H9 (cell line): ENCODE data around the gene TACC2. TPM values are rescaled to one million over a fixed set of nuclear protein-coding genes. Genes with fewer than 3 reads are reported as not detected.

Source experiments
- DNase-seq: peaks from one replicate; pipeline ENCODE4 v3.0.0-alpha.2; 2017
- H2AFZ ChIP-seq: one replicate; pipeline ENCODE4 v1.6.1; 2013; ENCODE audit warnings: mild to moderate bottlenecking, low read length, control low read depth, moderate library complexity
- H2AK5ac ChIP-seq: 2 replicates; pipeline ENCODE4 v1.6.1; 2013; ENCODE audit warnings: low read length, control low read depth, mixed read lengths; ENCODE audit not compliant: insufficient read length
- H2BK120ac ChIP-seq: one replicate; pipeline ENCODE4 v1.6.1; 2013; ENCODE audit warnings: low read depth, mild to moderate bottlenecking, low read length, control low read depth, inconsistent platforms; ENCODE audit not compliant: poor library complexity, severe bottlenecking
- H2BK12ac ChIP-seq: 2 replicates; pipeline ENCODE4 v1.6.1; 2013; ENCODE audit warnings: low read length, control low read depth, mixed read lengths, low read depth; ENCODE audit not compliant: insufficient read length
- H2BK15ac ChIP-seq: 2 replicates; pipeline ENCODE4 v1.6.1; 2013; ENCODE audit warnings: low read depth, low read length, control low read depth
- H2BK20ac ChIP-seq: one replicate; pipeline ENCODE4 v1.6.1; 2013; ENCODE audit warnings: low read depth, mild to moderate bottlenecking, low read length, control low read depth, inconsistent platforms; ENCODE audit not compliant: poor library complexity, severe bottlenecking
- H2BK5ac ChIP-seq: 2 replicates; pipeline ENCODE4 v1.6.1; 2013; ENCODE audit warnings: low read length, control low read depth, mixed read lengths; ENCODE audit not compliant: insufficient read length
- H3K14ac ChIP-seq: 2 replicates; pipeline ENCODE4 v1.6.1; 2013; ENCODE audit warnings: low read length, control low read depth; ENCODE audit not compliant: insufficient read depth
- H3K18ac ChIP-seq: 2 replicates; pipeline ENCODE4 v1.6.1; 2013; ENCODE audit warnings: low read depth, mild to moderate bottlenecking, mixed read lengths, low read length, control low read depth; ENCODE audit not compliant: insufficient read length
- H3K23ac ChIP-seq: 2 replicates; pipeline ENCODE4 v1.6.1; 2013; ENCODE audit warnings: low read length, control low read depth, mixed read lengths, low read depth; ENCODE audit not compliant: insufficient read length
- H3K23me2 ChIP-seq: 2 replicates; pipeline ENCODE4 v1.6.1; 2013; ENCODE audit warnings: low read depth, mild to moderate bottlenecking, mixed read lengths, low read length, control low read depth; ENCODE audit not compliant: insufficient read length, poor library complexity, severe bottlenecking
- H3K27ac ChIP-seq: 2 replicates; pipeline ENCODE4 v1.5.1; 2013; ENCODE audit warnings: low read length, control low read depth, mixed read lengths, low read depth; ENCODE audit not compliant: insufficient read length
- H3K27me3 ChIP-seq: 2 replicates; pipeline ENCODE4 v1.6.1; 2013; ENCODE audit warnings: low read length, control low read depth, inconsistent platforms; ENCODE audit not compliant: insufficient read depth
- H3K4ac ChIP-seq: 2 replicates; pipeline ENCODE4 v1.6.1; 2013; ENCODE audit warnings: low read depth, mild to moderate bottlenecking, control low read depth, inconsistent platforms, low read length, moderate library complexity
- H3K4me1 ChIP-seq: 2 replicates; pipeline ENCODE4 v1.6.1; 2013; ENCODE audit warnings: low read length, control low read depth, inconsistent platforms; ENCODE audit not compliant: insufficient read depth
- H3K4me2 ChIP-seq: 2 replicates; pipeline ENCODE4 v1.6.1; 2013; ENCODE audit warnings: low read length, control low read depth, mixed read lengths; ENCODE audit not compliant: insufficient read length, insufficient read depth
- H3K56ac ChIP-seq: 2 replicates; pipeline ENCODE4 v1.6.1; 2013; ENCODE audit warnings: low read depth, mild to moderate bottlenecking, mixed read lengths, low read length, control low read depth; ENCODE audit not compliant: insufficient read length
- H3K79me1 ChIP-seq: 2 replicates; pipeline ENCODE4 v1.6.1; 2013; ENCODE audit warnings: low read depth, mild to moderate bottlenecking, moderate library complexity, low read length, control low read depth, inconsistent platforms; ENCODE audit not compliant: insufficient read depth, poor library complexity, severe bottlenecking
- H3K79me2 ChIP-seq: 2 replicates; pipeline ENCODE4 v1.6.1; 2013; ENCODE audit warnings: low read length, control low read depth, inconsistent platforms; ENCODE audit not compliant: insufficient read depth
- H3K9ac ChIP-seq: 2 replicates; pipeline ENCODE4 v1.6.1; 2013; ENCODE audit warnings: low read length, control low read depth, mixed read lengths; ENCODE audit not compliant: insufficient read length; ENCODE audit errors: extremely low read depth
- H3K9me3 ChIP-seq: one replicate; pipeline ENCODE4 v1.6.1; 2013; ENCODE audit warnings: low read depth, low read length, inconsistent platforms; ENCODE audit not compliant: control insufficient read depth
- H3T11ph ChIP-seq: one replicate; pipeline ENCODE4 v1.6.1; 2013; ENCODE audit warnings: mild to moderate bottlenecking, low read length, control low read depth, inconsistent platforms
- H4K20me1 ChIP-seq: one replicate; pipeline ENCODE4 v1.6.1; 2013; ENCODE audit not compliant: control insufficient read depth, insufficient read length, insufficient read depth
- H4K5ac ChIP-seq: 2 replicates; pipeline ENCODE4 v1.6.1; 2013; ENCODE audit warnings: low read depth, mild to moderate bottlenecking, mixed read lengths, low read length, control low read depth; ENCODE audit not compliant: insufficient read length
- H4K8ac ChIP-seq: replicated peaks from 2 replicates; pipeline ENCODE4 v1.6.1; 2013; ENCODE audit warnings: low read length, control low read depth, mixed read lengths, low read depth; ENCODE audit not compliant: insufficient read length
- H4K91ac ChIP-seq: 2 replicates; pipeline ENCODE4 v1.6.1; 2013; ENCODE audit warnings: low read depth, mild to moderate bottlenecking, moderate library complexity, mixed read lengths, low read length, control low read depth; ENCODE audit not compliant: insufficient read length
- H3K27ac Mint-ChIP-seq, 3 experiments: 2 replicates in 2 of 3; 3 replicates in 1 of 3; pipeline ENCODE4 v1.8.0; 2020 to 2021; ENCODE audit warnings: mixed read lengths in 3 of 3, mild to moderate bottlenecking in 1 of 3, moderate library complexity in 1 of 3
- H3K27me3 Mint-ChIP-seq: 2 replicates; pipeline ENCODE4 v1.8.0; 2021; ENCODE audit warnings: low read depth, mild to moderate bottlenecking, moderate library complexity, mixed read lengths
- H3K36me3 Mint-ChIP-seq, 3 experiments: 2 replicates in 2 of 3; 3 replicates in 1 of 3; pipeline ENCODE4 v1.8.0; 2020 to 2021; ENCODE audit warnings: low read depth in 3 of 3, mixed read lengths in 3 of 3; ENCODE audit not compliant: insufficient read depth in 1 of 3
- H3K4me1 Mint-ChIP-seq, 2 experiments: 2 replicates each; pipeline ENCODE4 v1.8.0; 2020; ENCODE audit warnings: mixed read lengths in 2 of 2
- H3K4me3 Mint-ChIP-seq, 2 experiments: 2 replicates in 1 of 2; 3 replicates in 1 of 2; pipeline ENCODE4 v1.8.0; 2020 to 2021; ENCODE audit warnings: mild to moderate bottlenecking in 2 of 2, mixed read lengths in 2 of 2, moderate library complexity in 1 of 2
- H3K9me3 Mint-ChIP-seq, 2 experiments: 2 replicates in 1 of 2; 3 replicates in 1 of 2; pipeline ENCODE4 v1.8.0; 2020; ENCODE audit warnings: mild to moderate bottlenecking in 2 of 2, mixed read lengths in 2 of 2, moderate library complexity in 1 of 2
- CTCF ChIP-seq: fragments of 200-600 bp; sonication (generic); conservative IDR thresholded peaks from 3 replicates; pipeline ENCODE4 v1.8.0; 2021; ENCODE audit warnings: antibody characterized with exemption, mild to moderate bottlenecking
- WGBS: extraction: QIAGEN DNeasy Blood & Tissue Kit; methylation state at CpG from one replicate; pipeline ENCODE4 v1.1.7; 2013; ENCODE audit warnings: missing lambda C conversion rate, low lambda C conversion rate, mixed read lengths; ENCODE audit not compliant: insufficient read length; ENCODE audit errors: extremely low coverage; 5-methylcytosine and 5-hydroxymethylcytosine counted together
- total RNA-seq: library from RNA; stranded (reverse); gene quantifications from 2 replicates; pipeline ENCODE4 v1.2.1, GENCODE V29; 2021

Gene TACC2
- total RNA-seq, 1 experiment from 2014 or later: 58.1 TPM

GRCh38 chr10:122130474-122131110, 141.6 kb downstream of the TACC2 start:
- no peak overlapping the region for H2BK15ac ChIP-seq
- H3K14ac ChIP-seq: no peak overlapping the region
- no peaks in the 10 kb centered on the region for H3K23me2 ChIP-seq
- no peaks in the 10 kb centered on the region for H3K27me3 ChIP-seq
- H3K4me3 Mint-ChIP-seq: no peak overlapping the region
- no peak overlapping the region for H3K4me2 ChIP-seq
- H3K9ac ChIP-seq: no peak overlapping the region
- H3K56ac ChIP-seq: no peak overlapping the region
- H3K4me1 Mint-ChIP-seq: peaks cover 31 to 43% of the 10 kb centered on the region in 2 experiments
- no peak overlapping the region for H3T11ph ChIP-seq
- H2BK120ac ChIP-seq: no peak overlapping the region
- H2BK12ac ChIP-seq: no peak overlapping the region
- H4K5ac ChIP-seq: no peak overlapping the region
- TF ChIP-seq CTCF: no peak
- H3K9me3 Mint-ChIP-seq: peaks cover 0 to 4% of the 10 kb centered on the region in 2 experiments; a peak in 1 of 5 replicates
- no peak overlapping the region for H3K27ac ChIP-seq
- no peaks in the 10 kb centered on the region for H3K27me3 Mint-ChIP-seq
- H3K79me2 ChIP-seq: 0 out of 2 replicates have a peak, but pooled peaks cover 2% of the 10 kb centered on the region
- no peaks in the 10 kb centered on the region; the same call in 1 of the 2 replicates for H3K4me1 ChIP-seq
- no peak overlapping the region for H2AK5ac ChIP-seq
- H3K79me1 ChIP-seq: no peaks in the 10 kb centered on the region
- DNase-seq: no peak
- H3K9me3 ChIP-seq: no peaks in the 10 kb centered on the region
- no peak overlapping the region for H3K23ac ChIP-seq
- H3K4ac ChIP-seq: no peak overlapping the region
- no peak overlapping the region for H2AFZ ChIP-seq
- peaks cover 9 to 27% (median 13%) of the 10 kb centered on the region in 3 experiments for H3K36me3 Mint-ChIP-seq
- H4K20me1 ChIP-seq: no peaks in the 10 kb centered on the region
- H2BK5ac ChIP-seq: no peak overlapping the region
- H4K8ac ChIP-seq: no peak overlapping the region
- H3K27ac Mint-ChIP-seq: peak overlapping the region in 1 of 3 experiments; percentile 39; a peak in 1 of 7 replicates
- H4K91ac ChIP-seq: no peak overlapping the region
- H3K18ac ChIP-seq: no peak overlapping the region
- no CpG with 5 or more reads among the region's 8 CpGs for WGBS
- H2BK20ac ChIP-seq: no peak overlapping the region
